Endothelial cell of umbilical vein (primary cell): ENCODE results near the gene CIB1. TPM values are rescaled to one million over a fixed set of nuclear protein-coding genes. Genes with fewer than 3 reads are reported as not detected.
"Not testable (repeated sequence)": the region's sequence is repeated elsewhere in the genome, so short reads cannot be mapped to it uniquely, and the experiment has no call there.

Experiments
- Bru-seq: library from RNA; stranded (reverse); fragments of 400-500 nt; gene quantifications from one replicate; lab custom pipeline; 2021; lab: Mats Ljungman, UMichigan
- BruChase-seq, 2 experiments: library from RNA; stranded (reverse); fragments of 400-500 nt; gene quantifications; one replicate each; lab custom pipeline; 2021; lab: Mats Ljungman, UMichigan
- BruUV-seq: library from RNA; stranded (reverse); fragments of 400-500 nt; replicated peaks from 2 replicates; lab custom pipeline; 2021; lab: Mats Ljungman, UMichigan
- CTCF ChIA-PET: fragments of 300-600, 350-600 bp; sonication (Branson Sonifier 250); formaldehyde crosslinking; loops from one replicate; lab custom pipeline; 2021; ENCODE audit warnings: antibody characterized with exemption, inconsistent platforms; lab: Charles Lee
- POLR2A ChIA-PET: fragments of 300-600, 350-600 bp; sonication (Branson Sonifier 250); formaldehyde crosslinking; loops from one replicate; lab custom pipeline; 2021; ENCODE audit warnings: antibody characterized with exemption, inconsistent platforms; lab: Charles Lee
- DNase-seq: peaks from one replicate; pipeline ENCODE4 v3.0.0-alpha.2; 2011; ENCODE audit warnings: low read depth, low spot score
- FAIRE-seq: peaks from 2 replicates; lab custom pipeline; 2011; peaks lifted over from hg19 to GRCh38; lab: Jason Lieb, UNC
- H2AFZ ChIP-seq: 2 replicates; pipeline ENCODE4 v1.6.0; 2012; ENCODE audit warnings: low read depth, low read length, control low read depth, inconsistent platforms
- H3K27ac ChIP-seq: 2 replicates; pipeline ENCODE4 v1.5.1; 2011; ENCODE audit warnings: low read depth, mild to moderate bottlenecking, control low read depth, low read length, moderate library complexity; ENCODE audit not compliant: insufficient read depth
- H3K27me3 ChIP-seq, 2 experiments: 2 replicates each; pipeline versions ENCODE4 v1.6.0 to v1.6.1; 2011; ENCODE audit warnings: low read length in 2 of 2, mixed read lengths in 1 of 2; ENCODE audit not compliant: control insufficient read depth in 2 of 2, insufficient read depth in 2 of 2
- H3K36me3 ChIP-seq, 2 experiments: 2 replicates in 1 of 2; 3 replicates in 1 of 2; pipeline ENCODE4 v1.5.1; 2011; ENCODE audit warnings: low read length in 2 of 2, mild to moderate bottlenecking in 1 of 2, moderate library complexity in 1 of 2; ENCODE audit not compliant: control insufficient read depth in 2 of 2, insufficient read depth in 2 of 2; ENCODE audit errors: extremely low read depth in 1 of 2
- H3K4me1 ChIP-seq: 3 replicates; pipeline ENCODE4 v1.5.1; 2011; ENCODE audit warnings: mild to moderate bottlenecking, low read length; ENCODE audit not compliant: control insufficient read depth, insufficient read depth; ENCODE audit errors: extremely low read depth
- H3K4me2 ChIP-seq: 2 replicates; pipeline ENCODE4 v1.6.1; 2011; ENCODE audit warnings: low read length, control low read depth, mixed read lengths; ENCODE audit not compliant: insufficient read depth
- H3K4me3 ChIP-seq, 3 experiments: fragments of 200-600 bp in 1 of 3; sonication (generic), shearing (Covaris generic) in 1 of 3; replicated peaks in 1 of 3; 2 replicates each; pipeline ENCODE4 v1.5.1; 2011 to 2016; ENCODE audit warnings: control low read depth in 3 of 3, low read length in 3 of 3, mild to moderate bottlenecking in 2 of 3, inconsistent platforms in 1 of 3, low read depth in 1 of 3, moderate library complexity in 1 of 3; ENCODE audit not compliant: insufficient read depth in 1 of 3
- H3K79me2 ChIP-seq: 2 replicates; pipeline ENCODE4 v1.6.0; 2012; ENCODE audit warnings: low read length, inconsistent platforms; ENCODE audit not compliant: control insufficient read depth, insufficient read depth
- H3K9ac ChIP-seq: replicated peaks from 2 replicates; pipeline ENCODE3; 2011; ENCODE audit warnings: low read length, control low read depth; ENCODE audit not compliant: insufficient read depth; ENCODE audit errors: extremely low read depth
- H3K9me1 ChIP-seq: replicated peaks from 3 replicates; pipeline ENCODE4 v1.6.0; 2011; ENCODE audit warnings: mild to moderate bottlenecking, low read length; ENCODE audit not compliant: control insufficient read depth, insufficient read depth; ENCODE audit errors: extremely low read depth
- H3K9me3 ChIP-seq: replicated peaks from 2 replicates; pipeline ENCODE4 v1.5.1; 2012; ENCODE audit warnings: low read length, inconsistent platforms; ENCODE audit not compliant: control insufficient read depth, insufficient read depth
- H4K20me1 ChIP-seq: replicated peaks from 2 replicates; pipeline ENCODE3; 2011; ENCODE audit warnings: mild to moderate bottlenecking, low read length; ENCODE audit not compliant: control insufficient read depth, insufficient read depth; ENCODE audit errors: extremely low read depth
- JUN ChIP-seq: IDR thresholded peaks from 2 replicates; pipeline ENCODE4 v1.6.1; 2011; ENCODE audit warnings: borderline replicate concordance, low read depth; ENCODE audit not compliant: insufficient read length, insufficient read depth
- POLR2A ChIP-seq: IDR thresholded peaks from 2 replicates; pipeline ENCODE4 v1.6.1; 2012; ENCODE audit warnings: low read depth, mild to moderate bottlenecking, control low read depth, low read length
- dilution Hi-C: fragments of 300-500 bp; cut with MboI; formaldehyde crosslinking; loops from one replicate; pipeline ENCODE4 v1.15.0; 2019; ENCODE audit warnings: low sequenced_read_pairs; ENCODE audit not compliant: extremely low pct_ligation_motif_present
- intact Hi-C: fragments of 100-400 bp; cut with micrococcal nuclease; formaldehyde crosslinking; loops from one replicate; pipeline ENCODE4 v1.10.0; 2022
- long read RNA-seq: library from polyadenylated mRNA; stranded (forward); transcript quantifications from one replicate; pipeline ENCODE4 v2.0.0, GENCODE V29; 2021
- polyA minus RNA-seq, 3 experiments: library from RNA; depleted of rRNA, polyadenylated mRNA; stranded (reverse); fragments of >200 nt; gene quantifications; 1 replicate in 1 of 3; 2 replicates in 2 of 3; pipeline ENCODE4 v1.2.3, GENCODE V29; 2011
- polyA plus RNA-seq, 4 experiments: library from polyadenylated mRNA; depleted of rRNA in 3 of 4; stranded (reverse) in 3 of 4; unstranded in 1 of 4; fragments of >200 nt; gene quantifications; 2 replicates each; pipeline versions ENCODE4 v1.2.1 to v1.2.3, GENCODE V29; 2011 to 2012; ENCODE audit warnings: missing spikeins in 1 of 4
- total RNA-seq: library from RNA; stranded (reverse); gene quantifications from 2 replicates; pipeline ENCODE4 v1.2.3, GENCODE V29; 2021

CIB1 gene
- total RNA-seq = 58.3 and 61.0 TPM in 2 replicates
- polyA plus RNA-seq = 105 and 137 TPM in 2 replicates
- 88.7 and 98.1 TPM in 2 replicates for polyA plus RNA-seq (2011; cell fraction: cytosol; rRNA removed)
- 52.8 and 62.9 TPM in 2 replicates for polyA plus RNA-seq (2011; cell fraction: nucleus; rRNA removed)
- polyA plus RNA-seq (2012) = 75.2 and 82.5 TPM in 2 replicates
- 33.8 and 37.8 TPM in 2 replicates for polyA minus RNA-seq
- polyA minus RNA-seq (2011; cell fraction: cytosol; rRNA and poly(A)+ RNA removed) = 31.9 TPM
- 8.5 and 8.9 TPM in 2 replicates for polyA minus RNA-seq (2011; cell fraction: nucleus; rRNA and poly(A)+ RNA removed)
- percentile 65 among the genes with signal in this experiment for Bru-seq, nascent RNA
- percentile 88 among the genes with signal in this experiment for BruChase-seq, experiment 1, labeled RNA remaining after a 6-hour chase
- percentile 80 among the genes with signal in this experiment for BruChase-seq, experiment 2, labeled RNA remaining after a 2-hour chase
- long read RNA-seq, transcript CIB1-202 (7 exons, 1,096 nt) = minor isoform, 10 of 378 reads
- long read RNA-seq, transcript CIB1-201 (7 exons, 1,247 nt) = major isoform, 314 of 378 reads
- long read RNA-seq, partial matches to known transcripts = 8 of 378 reads
- long read RNA-seq, other reads (novel, unspliced or antisense) = 46 of 378 reads

- POLR2A ChIA-PET = interaction anchor here (0.8 to 1.5 kb wide), 5 partner anchors 14 to 32 kb away, joined by 4 to 8 read pairs (median 5); partner anchors contain the start of genes NGRN, SEMA4B and TTLL13
- peak; percentile 98 for DNase-seq
- Histone ChIP-seq H3K4me2 (peak within 1 kb of the TSS; percentile 92), H3K4me1 (peaks cover 18% of the 10 kb centered on the region), H3K27ac (peak within 1 kb of the TSS; percentile 69), H3K9me1 (no peaks in the 10 kb centered on the region), H3K9ac (peak within 1 kb of the TSS; percentile 92), H3K79me2 (peaks cover 11% of the 10 kb centered on the region), H3K27me3 (no peaks in the 10 kb centered on the region), H3K9me3 (no peaks in the 10 kb centered on the region), H3K36me3 (peaks cover 3 to 15% of the 10 kb centered on the region in 2 experiments), H4K20me1 (no peaks in the 10 kb centered on the region), H3K4me3 (peak within 1 kb of the TSS; percentile 77 to 93 (median 82)), H2AFZ (peak within 1 kb of the TSS; percentile 78)
- peak; percentile 97 for FAIRE-seq
- intact Hi-C loops (loop anchor here (1.0 to 5.0 kb wide), 4 partner anchors 16 to 131 kb away; partner anchors contain the start of genes IDH2, NGRN, SEMA4B and TTLL13), dilution Hi-C loops (no loop called here)
- TSS peak; percentile 32 for BruUV-seq
- CTCF ChIA-PET = interaction anchor here (0.9 to 5.2 kb wide), 12 partner anchors 12 to 72 kb away, joined by 3 to 47 read pairs (median 6); partner anchors contain the start of genes NGRN and TTLL13
- TF ChIP-seq POLR2A = peak; percentile 67
- no peak for TF ChIP-seq JUN
Observed at GRCh38 chr15:90233387-90234095, at the start of gene CIB1. TSS of gene CIB1 (minus strand) at chr15:90233941. CDS start at chr15:90233885, 56 bp downstream.

DNA sequence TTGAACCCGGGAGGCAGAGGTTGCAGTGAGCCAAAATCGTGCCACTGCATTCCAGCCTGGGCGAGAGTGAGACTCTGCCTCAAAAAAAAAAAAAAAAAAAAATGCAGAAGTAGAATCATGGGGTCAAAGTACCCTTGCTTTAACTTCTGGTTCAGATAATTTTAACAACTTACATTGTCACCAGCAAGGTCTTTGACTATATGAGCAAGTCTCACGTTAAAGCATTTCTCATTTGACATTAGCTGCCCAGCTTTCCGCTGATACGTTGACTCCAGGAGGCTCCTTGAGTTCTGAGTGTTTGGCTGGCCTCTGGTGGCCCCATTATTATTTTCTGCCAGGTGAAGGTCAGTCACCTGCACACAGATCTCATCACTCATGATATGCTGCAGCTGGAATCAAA lies 47.9 kb upstream of the CIB1 start:
- H3K4me2 ChIP-seq, H3K27ac ChIP-seq, H3K9ac ChIP-seq, H4K20me1 ChIP-seq, intact Hi-C loops, dilution Hi-C loops, BruUV-seq, H2AFZ ChIP-seq, H3K27me3 ChIP-seq, H3K4me3 ChIP-seq, H3K79me2 ChIP-seq, H3K4me1 ChIP-seq, H3K9me1 ChIP-seq, H3K9me3 ChIP-seq, FAIRE-seq, H3K36me3 ChIP-seq, DNase-seq: not testable (repeated sequence)
- ChIA-PET POLR2A (interaction anchor here (0.6 kb wide), 1 partner anchor 139 kb away, joined by 3 read pairs; no protein-coding TSS in a partner anchor), CTCF (interaction anchor here (1.1 to 1.9 kb wide), 4 partner anchors 10 to 62 kb away, joined by 3 to 7 read pairs (median 4); no protein-coding TSS in a partner anchor)

DNA sequence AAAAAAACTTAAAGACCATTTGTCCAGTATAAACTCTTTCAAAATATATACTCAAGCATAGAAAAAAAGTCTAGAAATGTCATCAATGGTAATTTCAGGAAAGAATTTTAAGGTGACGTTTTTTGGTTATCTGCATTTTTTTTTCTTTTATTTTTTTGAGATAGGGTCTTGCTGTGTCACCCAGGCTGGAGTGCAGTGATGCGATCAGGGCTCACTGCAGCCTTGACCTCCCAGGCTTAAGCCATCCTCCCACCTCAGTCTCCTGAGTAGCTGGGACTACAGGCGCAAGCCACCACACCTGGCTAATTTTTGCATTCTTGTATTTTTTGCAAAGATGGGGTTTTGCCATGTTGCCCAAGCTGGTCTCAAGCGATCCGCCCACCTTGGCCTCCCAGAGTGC lies 47.0 kb upstream of the CIB1 start:
- dilution Hi-C loops, H3K9ac ChIP-seq, H2AFZ ChIP-seq, H3K36me3 ChIP-seq, H3K27me3 ChIP-seq, H4K20me1 ChIP-seq, FAIRE-seq, H3K9me3 ChIP-seq, POLR2A ChIA-PET, intact Hi-C loops, H3K79me2 ChIP-seq, H3K4me2 ChIP-seq, DNase-seq, BruUV-seq, H3K27ac ChIP-seq, H3K4me1 ChIP-seq, H3K9me1 ChIP-seq, H3K4me3 ChIP-seq: not testable (repeated sequence)
- CTCF ChIA-PET = interaction anchor here (0.6 to 1.2 kb wide), 4 partner anchors 48 to 200 kb away, joined by 3 to 4 read pairs (median 3); no protein-coding TSS in a partner anchor
